Breast epithelium (tissue), 3 donors: ENCODE results near the gene ZNF366.

Experiments
- POLR2AphosphoS5 ChIP-seq, 3 donors: sonication (generic); formaldehyde crosslinking; IDR thresholded peaks; one replicate each; pipeline ENCODE4 v1.6.1; 2017; ENCODE audit warnings: antibody characterized with exemption in 3 of 3
- TF ChIP-seq, protein P1 (sequence below), 3 donors: fragments of 450-650 bp; IDR thresholded peaks; one replicate each; pipeline ENCODE4 v1.5.1; 2016 to 2017; ENCODE audit warnings: antibody characterized with exemption in 3 of 3, mild to moderate bottlenecking in 3 of 3, moderate library complexity in 3 of 3

DNA sequence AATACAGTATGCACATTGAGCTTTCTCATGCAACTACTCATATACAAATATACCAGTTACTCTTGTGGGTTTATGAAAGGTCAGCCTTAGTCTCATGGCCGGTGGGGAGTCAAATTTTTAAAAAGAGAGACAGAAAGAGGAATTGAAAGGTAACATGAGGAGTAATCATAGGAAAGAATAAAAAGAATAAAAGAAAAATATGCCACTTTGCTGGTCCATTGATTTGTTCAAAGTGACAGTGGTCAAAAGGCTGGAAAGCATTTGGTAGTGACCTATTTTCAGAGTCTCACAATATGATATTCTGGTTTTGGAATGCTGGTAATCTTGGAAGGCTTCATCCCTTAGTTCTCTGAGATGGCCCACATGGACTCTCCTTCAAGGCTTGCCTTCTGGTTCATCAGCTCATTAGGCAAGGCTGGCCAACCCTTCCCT is 67.0 kb downstream of the ZNF366 start:
- no peak for TF ChIP-seq POLR2AphosphoS5 (IDR thresholded peaks at IDR 0.05)
- TF ChIP-seq, protein P1, sequence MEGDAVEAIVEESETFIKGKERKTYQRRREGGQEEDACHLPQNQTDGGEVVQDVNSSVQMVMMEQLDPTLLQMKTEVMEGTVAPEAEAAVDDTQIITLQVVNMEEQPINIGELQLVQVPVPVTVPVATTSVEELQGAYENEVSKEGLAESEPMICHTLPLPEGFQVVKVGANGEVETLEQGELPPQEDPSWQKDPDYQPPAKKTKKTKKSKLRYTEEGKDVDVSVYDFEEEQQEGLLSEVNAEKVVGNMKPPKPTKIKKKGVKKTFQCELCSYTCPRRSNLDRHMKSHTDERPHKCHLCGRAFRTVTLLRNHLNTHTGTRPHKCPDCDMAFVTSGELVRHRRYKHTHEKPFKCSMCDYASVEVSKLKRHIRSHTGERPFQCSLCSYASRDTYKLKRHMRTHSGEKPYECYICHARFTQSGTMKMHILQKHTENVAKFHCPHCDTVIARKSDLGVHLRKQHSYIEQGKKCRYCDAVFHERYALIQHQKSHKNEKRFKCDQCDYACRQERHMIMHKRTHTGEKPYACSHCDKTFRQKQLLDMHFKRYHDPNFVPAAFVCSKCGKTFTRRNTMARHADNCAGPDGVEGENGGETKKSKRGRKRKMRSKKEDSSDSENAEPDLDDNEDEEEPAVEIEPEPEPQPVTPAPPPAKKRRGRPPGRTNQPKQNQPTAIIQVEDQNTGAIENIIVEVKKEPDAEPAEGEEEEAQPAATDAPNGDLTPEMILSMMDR (IDR thresholded peaks at IDR 0.05), result no peak
